Measurements from ENCODE around the gene PAQR7.

- no peak for TF ChIP-seq POLR2A (IDR thresholded peaks at IDR 0.05; ENCODE audit: low read depth, low read length)
- TF ChIP-seq POLR2AphosphoS5 (IDR thresholded peaks at IDR 0.05; ENCODE audit: low read depth, low read length) = no peak
- TF ChIP-seq TAF1 (IDR thresholded peaks at IDR 0.05; ENCODE audit: borderline replicate concordance, low read depth, low read length) = no peak
Measured at GRCh38 chr1:25907601-25908000, 32.1 kb upstream of the PAQR7 start.

Data from GM12892 (cell line).